ENCODE data around the gene KIF26A.

GRCh38 chr14:104133496-104133895, 4.9 kb upstream of the KIF26A start:
- TF ChIP-seq CTCF (IDR thresholded peaks at IDR 0.05; ENCODE audit: low read length) (no peak), EZH2 (optimal IDR thresholded peaks at IDR 0.05; ENCODE audit: low read depth, low read length) (no peak)
